GM21360 (cell line): Measurements from ENCODE around the gene TMEM229A.
"Not testable (repeated sequence)": the region's sequence is repeated elsewhere in the genome, so short reads cannot be mapped to it uniquely, and the experiment has no call there.

ENCODE experiments used
- ATAC-seq: cut with Tn5 transposase; IDR thresholded peaks from one replicate; pipeline ENCODE4 v1.9.1; 2021; ENCODE audit warnings: mild to moderate bottlenecking, moderate library complexity; ENCODE audit not compliant: unreplicated experiment

TMEM229A gene

DNA sequence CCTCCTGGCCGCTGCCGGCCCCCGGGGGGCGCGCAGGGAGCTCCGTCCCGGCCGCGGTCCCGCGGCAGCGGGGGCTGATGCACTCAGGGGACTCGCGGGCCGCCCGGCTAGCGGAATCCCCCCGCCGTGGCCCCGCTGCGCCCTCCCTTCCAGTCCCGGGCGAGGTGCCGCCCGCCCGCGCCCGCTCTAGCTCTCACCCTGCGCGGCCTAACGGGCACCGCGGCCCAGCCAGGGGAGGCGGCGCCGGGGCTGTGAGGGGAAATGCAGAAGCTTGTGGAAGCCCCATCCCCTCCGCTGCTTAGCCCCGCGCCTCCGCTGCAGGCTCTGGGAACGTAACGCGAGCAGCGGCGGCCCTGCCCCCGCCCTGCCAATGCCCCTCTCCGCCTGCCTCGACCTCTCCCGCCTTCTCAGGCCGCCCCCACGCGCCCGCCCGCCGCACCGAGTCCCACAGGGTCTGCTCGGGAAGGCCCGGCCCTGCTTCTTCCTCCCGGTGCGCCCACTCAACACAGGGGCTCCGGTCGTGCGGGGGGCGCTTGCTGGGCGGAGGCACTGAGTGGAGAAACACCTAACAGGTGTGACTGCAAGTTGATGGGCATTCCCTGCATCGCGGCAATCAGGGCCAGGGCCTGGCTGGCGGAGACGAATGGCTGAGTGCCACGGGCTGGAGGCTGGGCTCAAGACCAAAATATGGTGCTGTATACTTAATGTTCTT is 384 bp upstream of the TMEM229A start:
- ATAC-seq = no peak

- no peak for ATAC-seq
Observed at GRCh38 chr7:124031919-124032318, 948 bp downstream of the TMEM229A start.

- no peak for ATAC-seq
Observed at GRCh38 chr7:124031406-124031805, 1.5 kb downstream of the TMEM229A start.

- no peak for ATAC-seq
Observed at GRCh38 chr7:124030964-124031363, 1.9 kb downstream of the TMEM229A start.

DNA sequence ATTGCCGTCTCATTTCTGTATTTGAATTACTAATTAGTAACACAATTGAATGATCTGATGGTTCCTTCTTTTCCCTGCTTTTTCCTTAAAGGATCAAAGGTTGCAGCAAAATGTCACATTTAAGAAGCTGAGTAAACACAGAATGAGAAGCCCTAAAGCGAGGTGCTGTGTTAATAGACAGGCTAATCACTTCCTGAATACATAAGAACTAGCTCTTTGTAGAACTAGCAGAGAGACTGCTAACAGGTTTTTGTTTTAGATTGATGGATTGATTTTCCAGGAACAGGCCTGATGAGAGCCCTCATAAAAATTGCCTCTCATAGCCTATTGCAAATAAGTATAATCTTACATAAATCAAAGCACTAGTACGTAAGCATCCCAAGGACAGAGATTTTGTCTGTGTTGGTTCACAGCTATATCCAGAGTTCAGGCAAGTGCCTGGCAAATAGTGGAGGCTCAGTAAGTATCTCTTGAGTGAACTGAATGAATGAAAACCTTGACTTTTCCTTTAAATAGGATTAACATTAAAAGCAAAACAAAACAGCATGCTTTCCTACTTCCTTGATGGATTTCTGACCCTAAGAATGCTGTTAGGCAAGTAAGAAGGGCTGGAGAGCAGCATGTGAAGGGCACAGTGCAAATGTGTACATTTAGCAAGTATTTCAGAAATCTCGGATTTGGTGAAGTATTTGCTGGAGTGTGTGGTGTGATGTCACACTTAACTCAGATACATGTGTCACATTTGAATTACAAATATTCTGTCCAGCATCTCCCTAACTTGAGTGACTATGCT is 3.3 kb downstream of the TMEM229A start:
- no peak for ATAC-seq

- ATAC-seq = no peak
Observed at GRCh38 chr7:124027236-124027635, 5.6 kb downstream of the TMEM229A start.

- ATAC-seq = not testable (repeated sequence)
Observed at GRCh38 chr7:124024329-124024728, 8.5 kb downstream of the TMEM229A start.

DNA sequence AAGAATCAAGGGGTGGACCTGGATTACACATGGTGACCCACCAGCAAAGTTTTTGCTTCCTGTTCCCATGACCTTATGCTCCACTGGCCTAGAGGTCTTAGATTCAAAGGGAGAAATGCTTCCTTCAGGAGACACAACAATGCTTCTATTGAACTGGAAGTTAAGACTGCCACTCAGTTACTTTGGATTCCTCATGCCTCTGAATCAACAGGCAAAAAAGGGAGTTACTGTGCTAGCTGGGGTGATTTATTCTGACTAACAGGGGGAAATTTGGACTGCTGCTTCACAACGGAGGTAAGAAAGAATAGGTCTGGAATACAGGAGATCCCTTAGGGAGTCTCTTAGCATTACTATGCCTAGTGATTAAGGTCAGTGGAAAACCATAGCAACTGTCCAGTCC is 10.3 kb downstream of the TMEM229A start:
- no peak for ATAC-seq

GRCh38 chr7:124020060-124020459 is 12.8 kb downstream of the TMEM229A start:
- ATAC-seq = no peak

GRCh38 chr7:124013306-124013705 is 19.6 kb downstream of the TMEM229A start:
- ATAC-seq = no peak

- ATAC-seq = no peak
Observed at GRCh38 chr7:124012864-124013263, 20.0 kb downstream of the TMEM229A start.

- ATAC-seq = peak; percentile 55
Observed at GRCh38 chr7:124009321-124009720, 23.5 kb downstream of the TMEM229A start.

- ATAC-seq = not testable (repeated sequence)
Observed at GRCh38 chr7:124008296-124008695, 24.6 kb downstream of the TMEM229A start.

GRCh38 chr7:123999703-124000102 is 33.2 kb downstream of the TMEM229A start:
- ATAC-seq = no peak

DNA sequence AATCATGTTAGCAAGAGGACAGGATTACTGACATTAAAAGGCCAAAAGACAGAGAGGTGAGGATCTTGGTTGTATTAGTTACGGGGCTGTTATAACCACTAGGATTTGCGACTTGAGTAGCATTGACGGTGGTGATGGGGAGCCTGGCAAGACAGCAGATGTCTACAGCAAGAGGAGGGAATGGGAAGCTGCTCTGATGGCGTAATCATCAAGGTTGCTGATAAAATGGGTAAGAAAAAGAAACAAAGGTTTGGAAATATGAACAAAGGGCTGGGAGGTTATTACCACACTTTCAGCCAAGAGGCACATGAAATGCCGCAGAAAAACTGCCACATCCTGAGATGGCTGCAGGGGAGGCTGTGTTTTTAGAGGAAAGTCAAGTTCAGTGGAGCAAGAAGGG is 33.9 kb downstream of the TMEM229A start:
- ATAC-seq = no peak

DNA sequence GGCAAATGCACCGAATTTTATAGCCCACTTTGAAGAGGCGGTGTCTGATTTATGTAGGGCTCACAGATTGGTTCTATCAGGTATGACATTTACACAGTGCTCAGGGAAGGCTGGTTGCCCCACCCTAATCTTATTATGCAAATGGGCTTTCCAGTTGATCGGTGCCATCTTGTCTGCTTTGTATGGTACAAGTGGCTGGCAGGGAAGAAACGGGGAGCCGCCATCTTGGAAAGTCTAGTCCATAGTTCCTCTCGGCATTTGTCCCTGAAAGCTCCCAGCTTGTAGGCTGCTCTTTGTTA is 36.6 kb downstream of the TMEM229A start:
- no peak for ATAC-seq

DNA sequence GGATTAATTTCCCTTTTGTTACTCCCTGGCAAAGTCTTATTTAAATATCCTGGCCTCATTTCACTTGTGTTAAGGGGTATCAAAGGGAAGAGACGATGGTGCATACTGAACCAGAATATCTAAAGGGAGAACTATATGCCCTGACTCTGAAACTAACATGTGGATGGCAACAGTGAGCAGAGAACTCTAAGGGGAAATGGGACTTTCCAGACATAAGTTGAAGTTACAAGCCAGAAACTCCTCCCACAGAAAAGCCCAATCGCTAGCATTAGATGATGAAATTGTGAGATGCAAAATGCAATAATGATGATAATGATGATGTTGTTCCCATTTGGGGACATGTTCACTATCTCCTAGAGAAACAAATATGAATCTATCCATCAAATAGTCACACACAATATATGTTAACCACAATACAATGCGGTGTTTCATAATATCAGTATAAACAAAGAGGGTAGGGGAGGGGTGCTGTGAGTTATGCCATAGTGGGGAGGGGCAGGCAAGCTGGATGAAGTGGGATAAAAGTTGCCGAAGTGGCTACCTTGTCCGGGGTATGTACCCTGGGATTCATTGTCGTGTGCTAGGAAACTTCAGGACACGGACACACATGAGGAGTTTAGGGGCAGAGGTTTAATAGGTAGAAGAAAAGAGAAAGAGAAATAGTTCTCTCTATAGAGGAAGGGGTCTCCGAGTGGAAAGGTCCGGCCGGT is 37.1 kb downstream of the TMEM229A start:
- ATAC-seq = peak; percentile 92

DNA sequence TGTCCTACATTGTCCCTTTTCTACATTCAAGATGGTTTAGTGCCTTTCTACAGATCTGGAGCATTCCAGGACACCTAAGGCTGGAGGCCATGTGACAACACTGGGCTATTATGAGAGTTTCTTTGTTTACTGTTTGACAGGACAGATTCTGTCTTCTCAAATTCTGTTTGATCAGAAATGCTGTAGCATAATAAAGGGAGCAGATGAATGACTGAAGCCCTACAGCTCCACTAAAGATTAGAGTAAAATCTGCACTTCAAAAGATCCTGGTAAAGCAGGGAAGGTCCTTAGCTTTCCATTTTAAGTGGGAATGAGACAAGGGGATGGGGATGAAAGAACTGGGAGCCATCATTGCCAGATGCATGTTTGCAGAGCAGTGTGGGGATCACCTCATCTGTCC is 38.4 kb downstream of the TMEM229A start:
- no peak for ATAC-seq

DNA sequence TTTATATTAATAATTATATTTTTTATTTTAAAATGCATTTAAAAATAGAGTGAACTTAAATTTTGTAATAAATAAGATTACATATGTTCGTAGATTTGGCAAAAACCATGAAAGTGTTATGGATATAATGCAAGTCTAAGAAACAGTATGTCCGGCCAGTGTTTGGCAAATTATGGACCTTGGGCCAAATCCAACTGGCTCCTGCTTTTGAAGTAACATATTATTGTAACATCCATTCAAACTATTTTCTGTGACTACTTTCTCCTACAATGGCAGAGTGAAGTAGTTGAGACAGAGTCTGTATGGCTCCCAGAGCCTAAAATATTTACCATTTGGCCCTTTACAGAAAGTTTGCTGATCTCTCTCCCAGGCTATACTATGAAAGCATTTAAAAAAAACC is 38.9 kb downstream of the TMEM229A start:
- ATAC-seq = no peak

DNA sequence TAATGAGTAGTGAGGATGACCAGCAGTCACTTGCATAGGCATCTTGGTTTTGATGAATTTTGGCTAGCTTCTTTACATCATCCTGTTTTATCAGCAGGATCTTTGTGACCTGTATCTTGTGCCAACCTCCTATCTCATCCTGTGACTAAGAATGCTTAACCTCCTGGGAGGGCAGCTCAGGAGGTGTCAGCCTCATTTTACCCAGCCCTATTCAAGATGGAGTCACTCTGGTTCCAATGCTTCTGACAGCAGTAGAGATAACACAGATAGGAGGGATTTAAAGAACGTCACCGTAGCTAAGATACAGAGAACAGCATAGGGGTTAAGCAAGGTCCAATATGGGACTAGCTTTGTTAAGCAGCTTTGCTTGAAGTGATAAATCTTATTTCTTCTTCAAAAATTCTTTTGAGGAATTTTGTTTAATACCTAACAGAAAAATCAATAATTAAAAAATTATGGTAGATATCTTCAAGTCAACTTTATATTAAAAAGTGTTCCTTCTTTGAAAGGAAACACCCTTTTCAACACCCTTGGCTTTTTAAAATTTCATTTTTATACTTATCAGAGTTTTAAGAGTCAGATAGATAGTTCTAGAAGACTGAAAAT is 39.9 kb downstream of the TMEM229A start:
- no peak for ATAC-seq

GRCh38 chr7:123987445-123987844 is 45.4 kb downstream of the TMEM229A start:
- no peak for ATAC-seq
